GM18873 (cell line): ENCODE results near the gene BCO2.
"Not testable (repeated sequence)": the region's sequence is repeated elsewhere in the genome, so short reads cannot be mapped to it uniquely, and the experiment has no call there.

ENCODE experiments used
- ATAC-seq: cut with Tn5 transposase; IDR thresholded peaks from one replicate; pipeline ENCODE4 v1.9.1; 2021; ENCODE audit warnings: mild to moderate bottlenecking, moderate library complexity, moderate number of reproducible peaks; ENCODE audit not compliant: unreplicated experiment, low FRiP score

The BCO2 gene

GRCh38 chr11:112165049-112165448, 10.3 kb upstream of the BCO2 start:
- no peak for ATAC-seq

GRCh38 chr11:112166562-112166961, 8.8 kb upstream of the BCO2 start:
- no peak for ATAC-seq

- no peak for ATAC-seq
These were observed 8.2 kb upstream of the BCO2 start, which contains the start of gene TEX12 for GRCh38 chr11:112167145-112167544. TSS of gene TEX12 (plus strand) at chr11:112167372. CDS start at chr11:112169269, 1,897 bp downstream.

GRCh38 chr11:112172362-112172994, 2.8 kb upstream of the BCO2 start:
- no peak for ATAC-seq

GRCh38 chr11:112173152-112173551, 2.2 kb upstream of the BCO2 start:
- ATAC-seq: no peak

GRCh38 chr11:112175599-112175952, 264 bp downstream of the BCO2 start:
- ATAC-seq: no peak

- no peak for ATAC-seq
These were observed 765 bp downstream of the BCO2 start for GRCh38 chr11:112176077-112176476.

GRCh38 chr11:112177589-112177988, 2.3 kb downstream of the BCO2 start:
- ATAC-seq: no peak

GRCh38 chr11:112178428-112178827, 3.1 kb downstream of the BCO2 start:
- no peak for ATAC-seq

GRCh38 chr11:112178936-112179335, 3.6 kb downstream of the BCO2 start:
- ATAC-seq: no peak

- ATAC-seq: peak; percentile 63
These were observed 4.3 kb downstream of the BCO2 start for GRCh38 chr11:112179601-112180000.

GRCh38 chr11:112182867-112183266, 7.6 kb downstream of the BCO2 start:
- no peak for ATAC-seq

- ATAC-seq: no peak
These were observed 10.6 kb downstream of the BCO2 start for GRCh38 chr11:112185883-112186282.

GRCh38 chr11:112186304-112186703, 11.0 kb downstream of the BCO2 start:
- ATAC-seq: no peak

- ATAC-seq: not testable (repeated sequence)
These were observed 19.8 kb downstream of the BCO2 start for GRCh38 chr11:112195113-112195512.

GRCh38 chr11:112195951-112196351, 20.6 kb downstream of the BCO2 start:
- no peak for ATAC-seq

- no peak for ATAC-seq
These were observed 21.3 kb downstream of the BCO2 start for GRCh38 chr11:112196519-112197087.

- ATAC-seq: not testable (repeated sequence)
These were observed 23.8 kb downstream of the BCO2 start for GRCh38 chr11:112199101-112199500.

- ATAC-seq: no peak
These were observed 24.9 kb downstream of the BCO2 start for GRCh38 chr11:112200252-112200651.

- ATAC-seq: no peak
These were observed 30.8 kb downstream of the BCO2 start for GRCh38 chr11:112206071-112206470.

- ATAC-seq: no peak
These were observed 35.6 kb downstream of the BCO2 start for GRCh38 chr11:112210890-112211289.

GRCh38 chr11:112211536-112211935, 36.2 kb downstream of the BCO2 start:
- no peak for ATAC-seq
